LNCAP (cell line): ENCODE results near the gene CRIM1.

Experiments
- TF ChIP-seq, protein P1 (sequence below): fragments of 450-650 bp; IDR thresholded peaks from 2 replicates; pipeline ENCODE4 v1.5.1; 2017; ENCODE audit warnings: mild to moderate bottlenecking

Gene CRIM1

DNA sequence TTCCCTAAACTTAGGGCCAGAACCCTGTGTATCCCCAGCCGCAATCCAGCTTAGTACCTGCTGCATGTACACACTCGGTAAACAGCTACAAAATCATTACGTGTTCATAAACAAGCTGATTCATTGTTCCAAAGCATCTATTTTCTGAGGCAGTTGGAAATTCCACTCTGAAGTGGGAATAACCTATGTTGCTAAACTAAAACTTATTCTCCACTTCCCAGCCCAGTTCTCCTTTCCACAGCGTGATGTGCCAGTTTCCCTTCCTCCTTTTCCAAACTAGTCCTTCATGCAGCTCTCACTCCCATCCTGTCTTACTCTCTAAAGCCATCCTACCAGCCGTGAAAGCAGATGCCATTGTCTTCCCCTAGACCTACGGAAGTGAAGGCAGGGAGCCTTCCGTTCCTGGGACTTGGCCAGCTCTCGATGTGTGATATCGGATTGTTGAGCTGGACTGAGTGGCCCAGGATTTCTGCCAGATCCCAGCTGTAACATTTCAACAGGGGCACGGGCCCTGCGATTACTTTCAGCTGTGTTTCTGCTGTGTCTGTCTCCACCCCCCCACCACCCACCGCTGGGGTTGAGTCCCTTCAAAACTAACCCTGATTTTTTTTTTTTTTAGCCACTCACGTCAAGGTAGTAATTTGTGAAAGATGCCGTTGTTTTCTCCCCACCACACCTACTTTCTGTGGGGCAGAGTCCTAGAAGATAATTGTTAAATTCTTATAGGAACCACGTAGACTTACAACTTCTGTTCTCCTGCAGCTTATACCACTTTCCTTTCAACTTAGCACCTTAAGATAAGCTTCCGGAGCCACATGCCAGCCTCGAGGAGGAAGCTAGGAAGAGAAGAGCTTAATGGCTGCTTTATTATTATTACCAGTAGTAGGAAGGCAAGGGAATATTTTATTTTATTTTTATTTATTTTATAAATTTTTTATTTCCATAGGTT lies 100.9 kb downstream of the CRIM1 start:
- TF ChIP-seq, protein P1, sequence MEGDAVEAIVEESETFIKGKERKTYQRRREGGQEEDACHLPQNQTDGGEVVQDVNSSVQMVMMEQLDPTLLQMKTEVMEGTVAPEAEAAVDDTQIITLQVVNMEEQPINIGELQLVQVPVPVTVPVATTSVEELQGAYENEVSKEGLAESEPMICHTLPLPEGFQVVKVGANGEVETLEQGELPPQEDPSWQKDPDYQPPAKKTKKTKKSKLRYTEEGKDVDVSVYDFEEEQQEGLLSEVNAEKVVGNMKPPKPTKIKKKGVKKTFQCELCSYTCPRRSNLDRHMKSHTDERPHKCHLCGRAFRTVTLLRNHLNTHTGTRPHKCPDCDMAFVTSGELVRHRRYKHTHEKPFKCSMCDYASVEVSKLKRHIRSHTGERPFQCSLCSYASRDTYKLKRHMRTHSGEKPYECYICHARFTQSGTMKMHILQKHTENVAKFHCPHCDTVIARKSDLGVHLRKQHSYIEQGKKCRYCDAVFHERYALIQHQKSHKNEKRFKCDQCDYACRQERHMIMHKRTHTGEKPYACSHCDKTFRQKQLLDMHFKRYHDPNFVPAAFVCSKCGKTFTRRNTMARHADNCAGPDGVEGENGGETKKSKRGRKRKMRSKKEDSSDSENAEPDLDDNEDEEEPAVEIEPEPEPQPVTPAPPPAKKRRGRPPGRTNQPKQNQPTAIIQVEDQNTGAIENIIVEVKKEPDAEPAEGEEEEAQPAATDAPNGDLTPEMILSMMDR = no peak

DNA sequence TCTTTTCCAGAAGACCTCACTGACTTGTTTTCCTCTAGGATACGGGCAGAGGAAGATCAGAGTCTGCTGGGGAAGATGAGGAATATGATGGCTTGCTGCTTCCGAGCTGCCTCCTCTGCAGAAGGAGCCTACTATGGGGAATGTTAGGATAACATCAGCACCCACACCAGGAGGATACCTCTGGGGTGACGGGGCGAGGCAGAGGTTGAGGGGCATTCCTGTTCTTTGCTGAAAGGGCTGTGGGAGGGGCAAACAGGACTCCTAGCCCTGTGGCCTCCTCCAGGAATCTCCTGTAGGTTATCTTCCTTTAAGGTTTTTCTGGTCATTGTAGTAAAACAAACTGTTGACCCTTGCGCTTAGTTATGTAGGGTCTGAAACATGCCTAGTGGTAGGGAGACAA lies 102.5 kb downstream of the CRIM1 start:
- TF ChIP-seq, protein P1 = no peak

DNA sequence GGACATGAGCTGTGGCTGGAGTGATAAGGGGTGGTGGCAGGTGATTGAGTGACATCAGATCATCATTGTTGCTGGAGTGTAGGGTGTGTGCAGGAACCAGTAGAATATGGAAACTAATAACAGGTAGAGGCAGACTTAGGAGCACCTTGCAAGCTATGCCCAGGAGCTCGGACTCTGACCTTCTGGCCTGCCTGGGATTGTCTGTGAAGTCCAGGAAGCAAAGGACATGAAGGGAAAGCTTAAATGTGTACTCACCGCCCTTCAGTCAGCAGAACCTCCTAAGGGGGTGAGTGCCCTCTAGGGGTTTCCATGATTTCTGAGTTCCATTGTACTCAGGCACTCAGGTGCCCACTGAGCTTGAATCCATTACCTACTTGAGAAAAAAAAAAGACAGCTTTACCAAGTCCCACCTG lies 104.2 kb downstream of the CRIM1 start:
- TF ChIP-seq, protein P1 = peak; percentile 56

DNA sequence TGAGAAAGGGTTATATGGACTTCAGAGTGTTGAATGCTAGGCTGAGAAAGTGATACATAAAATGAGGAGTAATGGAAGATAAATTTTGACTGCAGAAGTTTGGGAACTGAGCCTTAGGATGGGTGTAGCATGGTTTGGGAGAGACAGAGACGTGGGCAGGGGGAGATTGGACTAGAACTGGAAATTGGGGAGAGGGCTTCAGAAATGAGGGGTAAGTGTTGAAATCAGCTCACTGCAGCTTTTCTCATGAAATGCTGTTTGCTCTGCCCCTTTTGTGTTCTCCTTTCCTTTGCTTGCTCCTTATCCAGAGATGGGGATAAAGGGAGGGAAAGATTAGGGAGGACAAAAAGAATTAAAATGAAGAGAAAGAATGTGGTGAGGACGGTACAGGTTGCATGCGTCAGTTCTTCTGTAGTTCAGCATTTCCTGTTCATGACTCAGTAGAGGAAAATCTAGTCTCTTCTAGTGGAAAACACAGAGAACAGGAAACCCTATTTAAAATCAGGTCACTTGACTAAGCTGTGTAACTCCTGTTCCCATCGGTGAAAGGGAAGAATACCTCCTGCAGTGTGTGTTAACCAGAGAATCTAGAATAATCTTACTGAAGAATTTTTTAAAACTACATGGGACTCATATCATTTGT lies 105.6 kb downstream of the CRIM1 start:
- TF ChIP-seq, protein P1 = no peak

DNA sequence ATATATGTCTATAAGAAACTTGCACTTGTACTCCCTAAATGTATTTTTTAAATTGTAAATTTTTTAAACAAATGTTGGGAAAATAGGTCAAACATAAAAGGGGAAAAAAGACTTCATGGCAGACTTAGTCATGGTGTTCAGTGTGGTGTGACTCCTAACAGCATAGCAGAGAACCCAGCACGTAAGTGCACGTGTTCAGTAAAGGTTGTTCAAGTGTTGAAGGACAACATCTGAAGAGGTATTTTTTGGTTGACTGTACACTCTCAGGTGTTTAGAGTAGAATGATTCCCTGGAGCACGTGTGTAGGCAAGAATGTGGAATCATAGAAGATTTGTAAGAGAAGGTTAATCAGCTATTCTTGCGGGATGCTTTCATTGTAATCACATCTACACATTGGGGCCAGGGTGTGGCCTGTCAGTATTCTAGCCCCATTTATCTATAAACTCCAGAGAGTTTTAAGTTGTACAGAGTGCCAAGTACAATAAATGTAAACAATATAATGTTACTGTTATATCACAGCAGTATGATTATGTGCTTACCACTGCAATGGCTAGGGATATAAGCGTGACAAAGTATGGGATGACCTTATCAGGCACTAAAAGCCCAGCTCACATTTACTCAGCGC lies 106.8 kb downstream of the CRIM1 start:
- TF ChIP-seq, protein P1 = no peak

DNA sequence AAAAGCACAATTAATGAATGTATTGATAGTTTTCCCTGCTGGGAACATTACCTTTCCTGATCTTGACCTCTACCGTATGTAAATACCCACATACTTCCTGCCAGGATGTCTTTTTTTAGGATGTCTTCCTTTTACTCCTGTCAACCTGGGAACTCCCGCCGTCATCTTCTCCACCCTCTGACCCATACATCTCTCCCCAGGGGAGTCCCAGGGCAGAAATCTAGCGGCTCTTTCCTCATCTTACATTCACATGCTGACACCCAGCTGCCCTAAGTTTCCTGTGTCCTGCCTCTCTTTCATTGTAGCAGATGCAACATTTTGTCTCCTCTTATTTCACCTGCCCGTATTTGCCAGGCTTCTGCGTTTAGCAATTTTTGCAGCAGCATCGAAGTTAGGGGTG lies 107.8 kb downstream of the CRIM1 start:
- TF ChIP-seq, protein P1 = no peak

DNA sequence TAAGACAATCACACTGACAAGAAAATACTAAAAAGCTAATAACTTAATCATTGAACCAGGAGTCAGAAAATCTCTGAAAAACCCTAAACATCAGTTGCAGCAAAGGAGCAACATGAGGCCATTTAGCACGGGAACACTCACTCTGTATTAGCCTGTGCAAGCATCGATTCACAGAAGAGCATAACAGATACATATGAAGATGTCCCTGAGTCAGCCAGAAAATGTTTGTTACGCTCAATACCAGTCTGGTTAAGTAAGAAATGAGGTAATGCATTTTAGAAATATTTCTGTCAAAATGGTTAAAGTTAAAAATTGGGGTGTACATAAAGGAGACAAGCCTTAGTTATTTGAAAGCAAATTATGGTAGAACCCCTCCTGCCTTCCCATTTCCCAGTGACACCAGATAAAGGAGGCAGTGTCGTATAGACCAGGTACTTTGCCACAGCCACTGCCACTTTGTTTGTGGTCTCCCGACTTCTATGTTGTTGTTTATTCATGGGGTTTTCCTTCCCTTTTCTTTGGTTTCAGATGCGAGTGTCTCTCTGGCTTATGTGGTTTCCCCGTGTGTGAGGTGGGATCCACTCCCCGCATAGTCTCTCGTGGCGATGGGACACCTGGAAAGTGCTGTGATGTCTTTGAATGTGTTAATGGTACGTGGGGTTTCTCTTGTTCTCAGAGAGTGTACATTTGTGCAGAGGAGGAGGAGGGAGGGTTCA lies 108.6 kb downstream of the CRIM1 start:
- TF ChIP-seq, protein P1 = no peak
